NCI-H187 treated with DMSO at 0.1 percent for 48 hours (cell line): ENCODE measurements around the gene NPTX1.
"Not testable (repeated sequence)": the region's sequence is repeated elsewhere in the genome, so short reads cannot be mapped to it uniquely, and the experiment has no call there.

Source experiments
- DNase-seq: peaks from one replicate; lab custom pipeline; 2025; lab: John Stamatoyannopoulos, UW

The NPTX1 gene, protein sequence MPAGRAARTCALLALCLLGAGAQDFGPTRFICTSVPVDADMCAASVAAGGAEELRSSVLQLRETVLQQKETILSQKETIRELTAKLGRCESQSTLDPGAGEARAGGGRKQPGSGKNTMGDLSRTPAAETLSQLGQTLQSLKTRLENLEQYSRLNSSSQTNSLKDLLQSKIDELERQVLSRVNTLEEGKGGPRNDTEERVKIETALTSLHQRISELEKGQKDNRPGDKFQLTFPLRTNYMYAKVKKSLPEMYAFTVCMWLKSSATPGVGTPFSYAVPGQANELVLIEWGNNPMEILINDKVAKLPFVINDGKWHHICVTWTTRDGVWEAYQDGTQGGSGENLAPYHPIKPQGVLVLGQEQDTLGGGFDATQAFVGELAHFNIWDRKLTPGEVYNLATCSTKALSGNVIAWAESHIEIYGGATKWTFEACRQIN

DNA sequence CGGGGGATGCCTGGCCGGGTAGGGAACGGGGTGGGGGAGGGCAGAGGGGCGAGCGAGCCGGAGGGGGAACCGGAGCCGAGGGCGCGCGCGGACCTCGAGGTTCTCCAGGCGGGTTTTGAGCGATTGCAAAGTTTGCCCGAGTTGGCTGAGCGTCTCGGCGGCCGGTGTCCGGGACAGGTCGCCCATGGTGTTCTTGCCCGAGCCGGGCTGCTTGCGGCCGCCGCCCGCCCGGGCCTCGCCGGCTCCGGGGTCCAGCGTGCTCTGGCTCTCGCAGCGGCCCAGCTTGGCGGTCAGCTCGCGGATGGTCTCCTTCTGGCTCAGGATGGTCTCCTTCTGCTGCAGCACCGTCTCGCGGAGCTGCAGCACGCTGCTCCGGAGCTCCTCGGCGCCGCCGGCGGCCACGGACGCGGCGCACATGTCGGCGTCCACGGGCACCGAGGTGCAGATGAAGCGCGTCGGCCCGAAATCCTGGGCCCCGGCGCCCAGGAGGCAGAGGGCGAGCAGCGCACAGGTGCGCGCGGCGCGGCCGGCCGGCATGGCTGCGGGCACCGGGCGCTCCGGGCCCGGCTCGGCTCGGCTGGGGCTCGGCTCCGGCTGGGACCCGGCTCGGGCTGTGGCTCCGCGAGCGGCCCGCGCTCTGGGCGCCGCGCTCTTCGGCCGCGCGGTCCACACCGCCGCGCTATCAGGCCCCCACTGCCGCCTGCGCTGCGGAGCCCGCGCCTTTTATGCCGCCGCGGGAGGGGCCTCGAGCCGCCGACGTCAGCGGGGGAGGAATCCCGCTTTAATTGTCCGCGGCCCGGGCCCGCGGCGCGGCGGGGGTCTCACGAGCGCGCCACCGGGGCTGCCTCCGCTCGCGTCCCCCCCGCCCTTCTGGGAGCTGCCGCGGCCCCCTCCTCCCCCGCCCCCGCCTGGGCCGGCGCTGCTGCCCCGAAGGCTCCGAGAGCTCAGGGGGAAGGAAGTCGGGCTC is at the start of gene NPTX1:
TSS of gene NPTX1 (minus strand) at position 698 of the 967 bp plus-strand sequence. CDS start at position 537, 161 bp downstream.
- no peak for DNase-seq

DNA sequence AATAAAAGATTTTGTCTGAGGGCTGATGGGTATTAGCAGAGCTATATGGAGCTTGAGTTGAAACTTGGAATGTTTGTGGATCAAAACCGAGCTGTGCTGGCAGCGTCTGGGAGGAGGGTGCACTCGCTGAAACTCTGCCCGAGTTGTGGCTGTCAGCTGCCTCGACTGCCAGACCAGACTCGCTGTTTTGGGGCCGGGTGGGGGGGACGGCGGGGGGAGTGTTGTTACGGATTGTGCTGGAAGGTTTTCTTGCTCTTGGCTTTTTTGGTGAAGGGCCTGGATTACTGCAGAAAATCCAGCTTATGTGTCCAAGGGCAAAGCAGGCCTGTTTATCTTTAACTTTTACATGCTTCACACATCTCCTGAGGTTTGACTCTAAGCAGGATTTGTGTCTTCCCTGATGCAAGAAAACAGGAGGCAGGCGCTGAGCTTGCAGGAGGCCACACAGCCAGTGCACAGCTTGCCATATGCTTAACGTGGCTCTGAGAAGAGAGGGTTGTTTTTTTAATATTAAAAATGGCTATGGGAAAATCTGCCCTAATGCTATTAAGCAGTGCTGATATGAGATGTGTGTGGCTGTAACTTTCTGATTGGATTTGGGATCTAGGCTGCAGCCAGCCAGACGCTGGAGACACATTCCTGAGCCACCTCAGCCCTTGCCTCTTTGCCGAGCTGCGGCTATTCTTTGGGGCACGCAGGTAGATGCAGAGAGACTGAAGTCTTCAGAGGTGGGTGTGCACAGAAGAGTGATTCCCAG is 47.7 kb upstream of the NPTX1 start:
- DNase-seq, result no peak

DNA sequence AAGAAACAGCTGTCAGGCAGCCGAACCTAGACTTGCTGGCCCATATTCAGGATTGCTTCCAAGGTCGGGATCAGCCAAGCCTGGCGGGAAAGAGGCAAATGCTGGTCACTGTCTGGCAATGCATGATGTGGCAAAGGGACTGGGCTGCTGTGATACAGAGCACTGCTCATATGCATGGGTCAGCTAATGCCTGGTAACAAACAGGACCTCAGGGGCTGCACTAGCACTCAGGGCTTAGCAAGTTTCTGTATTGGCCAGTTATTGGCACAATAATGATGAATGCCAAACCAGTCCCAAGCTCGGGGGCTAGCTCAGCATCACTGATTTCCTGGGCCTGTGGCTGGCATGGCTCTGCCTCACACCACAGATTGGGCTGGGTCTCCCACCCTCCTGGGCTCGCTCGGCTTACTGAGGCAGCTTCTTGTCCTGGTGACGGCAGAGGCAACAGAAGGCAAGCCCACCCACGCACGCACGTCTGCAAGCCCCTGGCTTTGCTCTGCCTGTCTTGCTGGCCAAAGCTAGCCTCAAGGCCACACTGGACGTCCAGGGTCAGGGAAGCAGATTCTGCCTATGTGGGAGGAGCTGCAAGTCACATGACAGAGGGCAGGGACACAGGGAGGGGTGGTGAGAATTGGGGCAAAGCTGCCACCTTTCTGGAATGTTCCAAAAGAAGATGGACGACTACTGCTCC is 46.8 kb upstream of the NPTX1 start:
- no peak for DNase-seq

DNA sequence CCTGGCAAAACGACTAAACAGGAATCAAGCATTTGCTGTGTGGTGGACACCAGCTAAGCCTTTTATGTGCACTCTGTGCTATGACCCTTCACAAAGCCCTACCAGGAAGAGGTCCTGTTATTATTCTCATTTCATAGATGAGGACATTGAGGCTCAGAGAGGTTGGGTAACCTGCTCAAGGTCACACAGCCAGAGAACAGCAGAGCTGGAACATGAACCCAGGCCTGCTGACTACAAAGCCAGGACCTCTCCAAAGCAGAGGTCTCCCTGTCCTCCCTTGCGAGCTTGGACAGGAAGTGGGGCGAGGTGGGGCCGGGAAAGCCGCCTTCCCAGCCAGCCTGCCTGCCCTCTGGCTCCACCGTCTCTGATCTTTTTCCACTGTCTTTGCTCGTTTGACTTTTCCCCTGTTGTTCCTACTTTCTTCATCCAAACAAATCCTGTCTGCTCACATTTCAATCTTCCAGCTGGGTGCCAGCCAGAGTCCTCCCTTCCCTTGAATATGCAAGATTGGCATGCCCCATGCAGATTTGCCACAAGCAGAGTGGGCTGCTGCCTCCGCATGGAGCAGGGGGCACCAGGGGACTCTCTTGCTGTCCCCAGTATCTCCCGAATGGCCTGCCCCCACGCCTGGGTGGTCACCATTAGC is 44.5 kb upstream of the NPTX1 start:
- no peak for DNase-seq

DNA sequence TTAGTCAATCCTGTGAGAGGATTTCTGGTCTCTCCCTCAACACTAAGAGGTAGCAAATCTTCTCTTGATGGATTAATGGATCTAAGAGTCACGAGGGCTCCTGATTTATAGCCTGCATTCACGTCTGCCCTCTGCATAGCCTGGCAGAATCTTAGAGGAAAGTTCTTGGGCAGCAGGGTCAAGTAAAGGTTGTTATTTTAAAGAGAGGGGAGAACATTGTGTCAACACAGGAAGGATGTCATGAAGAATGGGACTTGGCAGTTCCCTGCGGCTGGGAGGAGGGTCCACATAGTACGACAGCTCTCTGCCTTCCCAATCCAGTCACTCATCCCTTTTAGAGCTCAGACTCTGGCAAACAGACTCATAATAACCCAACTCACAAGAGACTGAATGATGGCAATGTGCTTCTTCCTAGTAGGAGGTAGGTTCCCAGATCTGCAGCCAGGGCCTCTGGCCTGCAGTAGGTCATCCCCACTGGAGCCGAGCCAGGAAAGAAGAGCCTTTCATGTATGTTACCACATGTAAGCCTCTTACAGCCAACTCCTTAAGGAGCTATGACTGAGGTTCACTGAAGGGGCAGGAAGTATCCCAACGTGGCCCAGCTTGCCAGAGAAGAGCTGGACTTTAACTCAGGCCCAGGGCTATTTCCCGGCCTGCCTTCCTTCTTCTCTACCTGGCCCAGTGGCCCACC is 42.8 kb upstream of the NPTX1 start:
- DNase-seq, result no peak

DNA sequence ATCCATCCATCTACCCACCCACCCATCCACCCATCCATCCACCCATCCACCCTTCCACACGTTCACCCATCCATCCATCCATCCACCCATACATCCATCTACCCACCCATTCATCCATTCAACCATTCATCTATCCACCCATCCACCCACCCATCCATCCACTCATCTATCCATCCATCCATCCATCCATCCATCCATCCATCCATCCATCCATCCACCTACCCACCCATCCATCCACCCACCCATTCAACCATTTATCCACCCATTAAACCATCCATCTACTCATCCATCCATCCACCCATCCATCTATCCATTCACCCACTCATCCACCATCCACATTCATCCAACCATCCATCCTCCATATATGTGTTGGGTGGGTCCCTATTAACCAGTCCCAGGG is 42.0 kb upstream of the NPTX1 start:
- no peak for DNase-seq

DNA sequence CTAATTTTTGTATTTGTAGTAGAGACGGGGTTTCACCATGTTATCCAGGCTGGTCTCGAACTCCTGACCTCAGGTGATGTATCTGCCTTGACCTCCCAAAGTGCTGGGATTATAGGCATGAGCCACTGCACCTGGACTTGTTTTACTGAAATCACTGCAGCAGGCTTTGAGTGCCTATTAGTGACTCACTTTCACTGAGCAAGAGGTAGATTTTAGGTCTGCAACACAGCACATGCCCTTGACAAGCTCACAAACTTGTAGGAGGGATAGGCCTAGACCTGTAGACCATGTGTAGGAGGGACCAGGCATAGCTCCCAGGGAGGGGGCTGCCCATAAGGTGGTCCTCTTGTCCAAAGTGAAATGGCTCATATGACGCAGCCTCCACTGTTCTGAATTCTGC is 41.2 kb upstream of the NPTX1 start:
- DNase-seq, result no peak

DNA sequence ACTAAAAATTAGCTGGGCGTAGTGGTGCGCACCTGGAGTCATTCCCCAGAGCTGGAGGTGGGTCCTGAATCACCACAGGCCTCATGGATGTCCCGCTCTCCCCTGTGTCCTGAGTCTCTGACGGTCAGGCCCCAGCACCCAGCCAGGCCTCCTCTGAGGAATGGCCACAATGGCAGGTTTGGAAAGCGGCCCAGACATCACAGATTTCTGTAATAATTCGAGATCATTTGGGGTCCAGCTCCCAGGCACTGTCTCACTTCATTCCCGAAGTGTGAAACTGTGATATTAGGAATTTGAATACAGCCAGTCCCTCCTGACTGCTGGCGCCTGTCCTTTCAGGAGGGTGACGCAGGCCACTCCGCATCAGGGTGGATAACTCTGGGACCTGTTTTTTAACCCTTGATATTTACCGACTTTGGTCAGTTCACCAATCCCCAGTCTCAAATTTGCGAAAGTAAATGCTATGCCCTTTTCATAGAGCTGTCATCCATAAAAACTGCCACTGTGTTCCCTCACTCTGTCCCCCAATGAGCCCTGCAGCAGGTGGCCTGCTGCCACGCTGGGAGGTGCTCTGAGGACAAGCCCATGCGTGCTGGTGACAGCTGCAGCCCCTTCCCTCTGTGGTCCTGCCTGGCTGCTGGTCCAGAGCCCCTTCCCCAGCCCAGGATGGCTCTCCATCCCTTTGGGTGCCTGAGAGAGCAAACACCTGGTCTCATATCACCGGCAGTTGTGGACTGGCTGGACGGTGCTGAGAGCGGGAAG is 39.9 kb upstream of the NPTX1 start:
- no peak for DNase-seq

DNA sequence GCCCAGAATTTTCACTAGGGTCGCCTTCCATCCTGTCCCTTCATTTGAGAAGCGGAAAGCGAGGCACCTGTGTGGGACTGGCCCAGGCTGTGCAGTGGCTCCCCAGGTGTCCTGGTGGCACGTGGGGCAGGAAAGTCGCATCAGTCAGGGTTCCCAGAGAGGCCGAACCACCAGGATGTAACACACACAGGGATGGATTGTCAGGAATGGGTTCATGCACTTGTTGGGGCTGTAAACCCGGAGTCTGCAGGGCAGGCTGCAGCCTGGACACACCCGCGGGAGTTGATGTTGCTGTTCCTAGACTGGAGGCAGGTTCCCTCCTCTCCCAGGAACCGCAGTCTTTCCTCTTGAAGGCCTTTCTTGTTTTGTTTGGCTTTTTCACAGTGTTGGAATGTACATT is 37.5 kb upstream of the NPTX1 start:
- no peak for DNase-seq

DNA sequence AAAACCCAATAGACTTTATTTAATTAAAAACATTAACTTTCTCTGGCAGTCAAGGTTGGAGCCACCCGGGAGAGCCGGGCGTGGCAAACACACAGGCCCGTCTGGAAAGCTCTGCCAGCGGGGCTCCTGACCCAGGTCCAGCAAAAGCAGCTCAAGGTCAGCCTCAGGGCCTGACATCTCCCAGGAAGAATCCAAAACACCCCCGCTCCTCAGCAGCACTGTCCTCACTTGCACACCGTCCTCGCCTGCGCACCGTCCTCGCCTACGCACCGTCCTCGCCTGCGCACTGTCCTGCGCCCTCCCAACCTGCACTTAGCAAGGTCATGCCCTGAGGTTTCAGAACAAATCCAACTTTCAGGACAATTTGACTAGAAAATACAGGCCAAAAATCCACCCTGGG is 36.8 kb upstream of the NPTX1 start:
- DNase-seq, result no peak

DNA sequence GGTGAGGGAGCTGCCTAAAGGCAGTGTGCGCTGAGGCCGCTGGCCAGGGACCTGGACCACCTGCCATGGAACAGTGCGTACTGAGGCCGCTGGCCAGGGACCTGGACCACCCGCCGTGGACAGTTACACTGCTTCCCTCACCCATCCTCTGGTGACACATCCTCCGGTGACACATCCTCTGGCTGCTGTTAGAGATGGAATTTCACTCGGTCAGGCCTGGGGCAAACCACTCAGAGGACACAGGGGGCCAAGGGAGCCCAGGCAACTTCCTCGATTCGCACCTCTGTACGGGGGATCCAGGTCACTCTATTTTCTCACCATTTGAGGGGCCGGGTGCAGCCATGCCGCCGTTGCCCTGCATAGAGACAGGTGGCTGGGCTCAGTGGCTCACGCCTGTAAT is 35.8 kb upstream of the NPTX1 start:
- no peak for DNase-seq

DNA sequence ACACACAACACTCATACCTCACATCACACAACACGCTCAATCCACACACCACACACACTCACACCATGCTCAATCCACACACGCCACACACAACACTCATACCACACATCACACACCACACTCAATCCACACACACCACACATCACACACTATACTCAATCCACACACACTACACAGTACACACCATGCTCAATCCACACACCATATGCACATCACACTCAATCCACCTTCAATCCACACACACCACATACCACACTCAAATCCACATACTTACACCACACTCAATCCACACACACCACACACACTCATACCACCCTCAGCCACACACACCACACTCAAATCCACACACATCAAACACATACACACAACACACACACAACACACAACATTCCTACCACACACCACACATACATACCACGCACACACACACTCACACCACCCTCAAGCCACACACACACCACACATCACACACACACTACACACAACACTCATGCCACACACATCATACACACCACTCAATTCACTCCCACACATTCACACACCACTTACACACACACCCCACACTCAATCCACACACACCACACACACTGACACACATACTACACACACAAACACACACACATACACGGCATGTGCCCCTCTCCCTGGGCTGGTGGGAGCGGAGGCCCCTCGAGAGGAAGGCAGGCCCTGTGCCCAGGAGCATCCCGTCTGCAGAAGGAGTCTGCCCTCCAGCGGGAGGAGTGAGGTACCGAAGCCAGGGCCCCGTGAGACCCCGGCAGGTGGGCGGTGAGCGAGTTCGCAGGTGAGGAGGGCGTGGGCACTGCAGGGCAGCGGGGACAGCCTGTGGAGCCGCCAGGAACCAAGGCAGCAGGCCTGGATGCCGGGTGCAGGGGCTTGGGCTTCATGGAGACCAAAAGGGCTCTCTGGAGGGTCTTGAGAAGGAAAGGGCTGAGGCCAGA is 35.1 kb upstream of the NPTX1 start:
- no peak for DNase-seq

DNA sequence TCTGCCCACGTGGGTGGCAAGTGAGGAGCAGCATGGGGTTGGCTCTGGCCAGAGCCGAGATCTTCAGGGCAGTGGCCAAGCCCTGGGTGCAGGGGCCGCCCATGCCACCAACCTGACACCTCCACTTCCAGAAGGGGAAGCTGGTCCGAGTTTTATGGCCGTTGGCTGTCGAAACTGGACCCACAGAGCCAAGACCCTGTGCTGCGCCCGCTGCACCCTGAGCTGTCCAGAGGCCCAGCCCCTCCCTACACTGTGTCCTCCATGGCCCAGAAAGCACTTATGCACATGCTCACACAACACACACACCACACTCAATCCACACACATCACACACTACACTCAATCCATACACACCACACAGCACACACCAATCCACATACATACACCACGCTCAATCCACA is 34.4 kb upstream of the NPTX1 start:
- no peak for DNase-seq

DNA sequence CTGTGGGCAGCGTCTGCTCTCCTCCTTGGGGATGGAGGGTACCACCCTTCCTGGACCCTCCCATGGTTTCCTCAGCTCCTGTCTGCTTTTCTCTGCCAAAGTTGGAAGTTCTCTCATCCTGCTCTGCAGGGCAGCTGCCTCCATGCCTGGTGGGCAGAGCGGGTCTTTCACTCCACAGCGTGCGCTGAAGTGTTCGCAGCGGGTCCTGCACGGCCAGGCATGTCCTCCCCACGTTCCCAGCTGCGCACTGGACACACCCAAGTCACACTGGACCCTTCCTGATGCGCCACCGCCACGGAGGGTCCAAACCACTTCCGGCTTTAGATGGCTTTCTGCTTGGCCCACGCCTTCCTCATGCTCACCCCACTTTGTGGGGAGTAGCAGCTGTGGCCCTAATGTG is 33.7 kb upstream of the NPTX1 start:
- DNase-seq, result no peak

DNA sequence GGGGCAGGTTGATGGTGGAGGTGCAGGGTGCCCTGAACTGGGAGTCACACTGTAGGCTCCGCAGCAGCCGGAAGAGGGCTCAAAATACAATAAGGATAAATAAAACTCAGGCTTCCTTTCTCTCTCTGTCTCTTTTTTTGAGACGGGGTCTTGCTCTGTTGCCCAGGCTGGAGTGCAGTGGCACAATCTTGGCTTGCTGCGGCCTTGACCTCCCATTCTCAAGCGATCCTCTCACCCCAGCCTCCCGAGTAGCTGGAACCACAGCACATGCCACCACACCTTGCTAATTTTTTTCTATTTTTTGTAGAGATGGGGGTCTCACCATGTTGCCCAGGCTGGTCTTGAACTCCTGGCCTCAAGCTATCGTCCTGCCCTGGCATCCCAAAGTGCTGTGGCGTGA is 32.9 kb upstream of the NPTX1 start:
- no peak for DNase-seq

DNA sequence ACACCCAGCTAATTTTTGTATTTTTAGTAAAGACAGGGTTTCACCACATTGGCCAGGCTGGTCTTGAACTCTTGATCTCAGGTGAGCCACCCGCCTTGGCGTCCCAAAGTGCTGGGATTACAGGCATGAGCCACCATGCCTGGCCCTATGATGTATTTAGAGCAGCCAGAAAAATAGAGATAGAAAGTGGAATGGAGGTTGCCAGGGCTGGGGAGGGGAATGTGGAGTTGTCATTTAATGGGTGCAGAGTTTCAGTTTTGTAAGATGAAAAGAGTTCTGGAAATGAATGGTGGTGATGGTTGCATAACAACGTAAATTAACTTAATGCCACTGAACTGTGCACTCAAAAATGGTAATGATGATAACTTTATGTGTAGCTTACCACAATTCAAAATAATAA is 31.6 kb upstream of the NPTX1 start:
- no peak for DNase-seq

DNA sequence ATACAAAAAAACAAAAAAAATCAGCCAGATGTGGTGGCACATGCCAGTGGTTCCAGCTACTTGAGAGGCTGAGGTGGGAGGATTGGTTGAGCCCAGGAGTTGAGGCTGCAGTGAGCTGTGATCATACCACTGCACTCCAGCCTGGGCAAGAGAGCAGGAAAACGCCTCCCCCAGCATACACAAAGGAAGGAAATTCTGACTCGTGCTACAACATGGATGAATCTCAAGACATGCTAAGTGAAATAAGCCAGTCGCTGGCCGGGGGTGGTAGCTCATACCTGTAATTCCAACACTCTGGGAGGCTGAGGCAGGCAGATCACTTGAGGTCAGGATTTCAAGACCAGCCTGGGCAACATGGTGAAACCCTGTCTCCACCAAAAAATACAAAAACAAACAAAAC is 30.8 kb upstream of the NPTX1 start:
- not testable (repeated sequence) for DNase-seq

DNA sequence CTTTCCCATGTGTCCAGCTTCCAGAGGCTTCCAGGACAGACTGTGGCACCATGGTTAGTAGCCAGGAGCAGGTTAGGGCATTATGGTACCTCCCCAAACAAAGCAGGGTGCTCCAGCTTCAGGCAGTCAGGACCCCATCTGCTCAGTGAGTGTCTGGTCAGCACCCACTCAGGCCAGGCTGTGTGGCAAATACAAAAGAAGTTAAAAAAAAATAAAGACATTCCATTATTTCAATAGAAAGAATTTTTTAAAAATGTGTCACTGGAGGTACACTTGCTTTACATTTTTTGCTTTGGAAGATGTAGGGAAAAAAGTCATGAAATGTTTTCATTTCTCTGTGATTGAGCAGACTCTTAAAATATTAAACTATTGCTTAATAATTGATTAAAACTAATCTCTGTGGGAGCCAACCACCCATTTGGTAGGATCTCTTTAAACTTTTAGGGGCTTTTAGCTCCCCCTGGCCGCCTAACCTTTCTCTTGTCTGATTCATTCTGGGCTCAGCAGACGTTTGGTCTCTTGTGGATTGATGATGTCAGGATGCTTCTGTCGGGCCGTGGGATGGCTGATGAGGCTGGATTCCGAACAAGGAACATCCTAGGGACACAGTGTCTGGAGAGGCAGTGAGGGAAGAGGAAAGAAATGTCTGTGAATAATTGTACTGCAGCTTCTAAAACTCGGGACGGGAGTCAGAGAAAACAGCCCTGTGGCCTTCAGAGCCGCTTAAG is 28.4 kb upstream of the NPTX1 start:
- no peak for DNase-seq
